ENCODE measurements around the gene PSMD12. TPM values are rescaled to one million over a fixed set of nuclear protein-coding genes. Genes with fewer than 3 reads are reported as not detected.
A peak's percentile ranks its signal among the peaks of the same experiment; 100 is the strongest.

The PSMD12 gene
- total and polyA plus RNA-seq, 11 donors, result 18.2 to 57.5 (median 46.5) TPM

DNA sequence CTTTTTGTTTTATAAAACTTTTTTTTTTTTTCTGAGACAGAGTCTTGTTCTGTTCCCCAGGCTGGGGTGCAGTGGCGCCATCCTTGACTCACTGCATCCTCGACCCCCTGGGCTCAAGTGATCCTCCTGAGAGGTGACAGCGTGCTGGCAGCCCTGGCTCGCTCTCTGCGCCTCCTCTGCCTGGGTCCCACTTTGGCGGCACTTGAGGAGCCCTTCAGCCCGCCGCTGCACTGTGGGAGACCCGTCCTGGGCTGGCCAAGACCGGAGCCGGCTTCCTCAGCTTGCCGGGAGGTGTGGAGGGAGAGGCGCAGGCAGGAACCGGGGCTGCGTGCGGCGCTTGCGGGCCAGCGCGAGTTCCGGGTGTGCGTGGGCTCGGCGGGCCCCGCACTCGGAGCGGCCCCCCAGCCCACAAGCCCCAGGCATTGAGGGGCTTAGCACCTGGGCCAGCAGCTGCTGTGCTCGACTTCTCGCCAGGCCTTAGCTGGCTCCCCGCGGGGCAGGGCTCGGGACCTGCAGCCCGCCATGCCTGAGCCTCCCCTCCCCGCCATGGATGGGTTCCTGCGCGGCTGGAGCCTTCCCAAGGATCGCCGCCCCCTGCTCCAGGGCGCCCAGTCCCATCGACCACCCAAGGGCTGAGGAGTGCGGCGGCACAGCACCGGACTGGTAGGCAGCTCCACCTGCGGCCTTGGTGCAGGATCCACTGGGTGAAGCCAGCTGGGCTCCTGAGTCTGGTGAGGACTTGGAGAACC, 71.8 kb downstream of the PSMD12 start:
- TF ChIP-seq POLR2A (IDR thresholded peaks at IDR 0.05), result no peak
- TF ChIP-seq, protein P1, sequence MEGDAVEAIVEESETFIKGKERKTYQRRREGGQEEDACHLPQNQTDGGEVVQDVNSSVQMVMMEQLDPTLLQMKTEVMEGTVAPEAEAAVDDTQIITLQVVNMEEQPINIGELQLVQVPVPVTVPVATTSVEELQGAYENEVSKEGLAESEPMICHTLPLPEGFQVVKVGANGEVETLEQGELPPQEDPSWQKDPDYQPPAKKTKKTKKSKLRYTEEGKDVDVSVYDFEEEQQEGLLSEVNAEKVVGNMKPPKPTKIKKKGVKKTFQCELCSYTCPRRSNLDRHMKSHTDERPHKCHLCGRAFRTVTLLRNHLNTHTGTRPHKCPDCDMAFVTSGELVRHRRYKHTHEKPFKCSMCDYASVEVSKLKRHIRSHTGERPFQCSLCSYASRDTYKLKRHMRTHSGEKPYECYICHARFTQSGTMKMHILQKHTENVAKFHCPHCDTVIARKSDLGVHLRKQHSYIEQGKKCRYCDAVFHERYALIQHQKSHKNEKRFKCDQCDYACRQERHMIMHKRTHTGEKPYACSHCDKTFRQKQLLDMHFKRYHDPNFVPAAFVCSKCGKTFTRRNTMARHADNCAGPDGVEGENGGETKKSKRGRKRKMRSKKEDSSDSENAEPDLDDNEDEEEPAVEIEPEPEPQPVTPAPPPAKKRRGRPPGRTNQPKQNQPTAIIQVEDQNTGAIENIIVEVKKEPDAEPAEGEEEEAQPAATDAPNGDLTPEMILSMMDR (IDR thresholded peaks at IDR 0.05), result no peak
- Histone ChIP-seq H3K9me3 (no peaks in the 10 kb centered on the region), H3K27me3 (no peaks in the 10 kb centered on the region), H3K4me3 (no peak overlapping the region), H3K36me3 (no peaks in the 10 kb centered on the region), H3K27ac (no peak overlapping the region), H3K4me1 (peaks cover 0 to 25% (median 14%) of the 10 kb centered on the region in 12 donors)
- DNase-seq (no peak), ATAC-seq (no peak)
- WGBS, 4 donors, result 92 to 96% (median 94%) methylated on average over 35 to 44 of the region's 44 CpGs
- intact Hi-C loops (cut with DNase I), result loop anchor here in 7 of 10 donors (5.0 to 10.0 kb wide), 5 partner anchors 50 to 580 kb away; partner anchors contain the start of gene HELZ (in 1 of the 7)

DNA sequence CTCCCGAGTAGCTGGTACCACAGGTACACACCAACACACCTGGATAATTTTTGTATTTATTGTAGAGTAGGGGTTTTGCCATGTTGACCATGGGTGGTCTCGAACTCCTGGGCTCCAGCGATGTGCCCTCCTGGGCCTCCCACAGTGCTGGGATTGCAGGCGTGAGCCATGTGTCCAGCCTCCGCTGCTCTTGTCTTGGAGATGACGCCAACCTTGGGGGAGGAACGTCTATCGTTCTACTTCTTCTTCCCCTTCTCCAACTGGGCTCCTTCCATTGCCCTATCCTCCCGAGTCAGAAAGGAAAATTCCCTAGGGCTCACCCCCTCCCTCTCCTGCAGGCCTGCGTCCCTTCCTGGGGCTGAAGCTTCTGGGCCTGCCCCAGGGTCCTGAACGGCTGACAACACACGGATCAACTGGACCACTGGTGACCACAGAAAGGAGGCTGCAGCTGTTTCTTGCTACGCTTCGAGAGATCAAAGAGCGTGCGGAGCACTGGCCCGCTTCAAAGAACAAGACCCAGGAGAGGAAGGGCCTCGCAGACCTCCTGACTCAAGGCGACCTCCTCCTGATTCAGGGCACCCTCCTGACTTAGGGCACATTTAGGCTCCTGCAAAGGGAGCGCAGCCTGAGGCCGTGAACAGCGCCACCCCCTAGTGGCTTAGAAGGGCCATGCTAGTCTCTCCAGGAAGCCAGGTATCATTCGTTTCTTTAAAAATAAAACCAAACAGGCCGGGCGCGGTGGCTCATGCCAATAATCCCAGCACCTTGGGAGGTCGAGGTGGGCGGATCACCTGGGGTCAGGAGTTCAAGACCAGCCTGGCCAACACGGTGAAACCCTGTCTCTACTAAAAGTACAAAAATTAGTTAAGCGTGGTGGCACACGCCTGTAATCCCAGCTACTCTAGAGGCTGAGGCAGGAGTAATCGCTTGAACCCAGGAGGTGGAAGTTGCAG, 72.8 kb downstream of the PSMD12 start:
- 47 to 64% (median 56%) methylated on average over 25 to 32 of the region's 32 CpGs for WGBS, 4 donors
- peak; percentile 45 to 79 (median 74) for ATAC-seq
- no peak for TF ChIP-seq POLR2A (IDR thresholded peaks at IDR 0.05)
- TF ChIP-seq, protein P1 (IDR thresholded peaks at IDR 0.05), result peak; percentile 65 to 89 (median 82)
- Histone ChIP-seq H3K27me3 (no peaks in the 10 kb centered on the region), H3K27ac (peak overlapping the region in 1 of 12 donors; percentile 24), H3K36me3 (no peaks in the 10 kb centered on the region), H3K4me1 (peaks cover 0 to 28% (median 19%) of the 10 kb centered on the region in 12 donors), H3K9me3 (no peaks in the 10 kb centered on the region), H3K4me3 (peak overlapping the region in 3 of 12 donors; percentile 2 to 38 (median 20))
- intact Hi-C loops (cut with DNase I), result loop anchor here in 9 of 10 donors (1.0 to 10.0 kb wide), 7 partner anchors 49 to 579 kb away; partner anchors contain the start of gene HELZ (in 1 of the 9)
- peak; percentile 58 to 84 (median 63) for DNase-seq

DNA sequence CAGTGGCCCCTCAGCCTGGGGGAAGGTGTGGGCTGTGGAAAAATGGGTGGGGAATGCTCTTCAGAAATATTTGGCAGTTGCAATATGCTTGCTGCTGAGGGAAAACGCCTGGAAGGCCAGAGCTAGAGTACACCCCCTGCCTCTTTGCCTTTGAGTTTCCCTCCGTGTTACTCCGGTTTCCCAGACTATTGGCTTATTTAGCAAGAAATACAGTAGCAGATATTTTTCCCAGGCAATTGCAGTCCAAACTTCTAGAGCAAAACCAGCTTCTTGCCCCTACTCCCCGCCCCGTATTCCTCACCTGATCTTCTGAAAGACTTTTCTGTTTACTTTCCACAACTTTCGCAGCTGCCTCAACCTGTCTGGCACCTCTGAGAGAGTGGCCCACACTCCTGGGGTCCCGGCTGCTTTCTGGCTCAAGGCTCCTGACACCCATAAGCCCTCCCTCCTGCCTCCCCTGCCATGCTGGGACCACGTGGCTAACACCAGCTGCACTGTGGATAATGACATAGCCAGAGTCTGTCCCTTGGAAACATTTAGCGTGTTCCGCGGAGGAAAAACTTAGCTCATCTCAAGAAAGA, 75.6 kb downstream of the PSMD12 start:
- no peak overlapping the region for H3K4me3 ChIP-seq
- H3K36me3 ChIP-seq, result no peaks in the 10 kb centered on the region
- no peak for TF ChIP-seq POLR2A (IDR thresholded peaks at IDR 0.05)
- TF ChIP-seq, protein P1 (IDR thresholded peaks at IDR 0.05), result no peak
- H3K27me3 ChIP-seq, result no peaks in the 10 kb centered on the region
- peak in 2 of 4 donors; percentile 28 to 35 for ATAC-seq
- WGBS, 4 donors, result 66 to 73% (median 70%) methylated on average over 11 of the region's 11 CpGs
- intact Hi-C loops (cut with DNase I), result loop anchor here in 7 of 10 donors (5.0 to 10.0 kb wide), 5 partner anchors 46 to 576 kb away; partner anchors contain the start of gene HELZ (in 1 of the 7)
- H3K4me1 ChIP-seq, result peaks cover 0 to 28% (median 19%) of the 10 kb centered on the region in 12 donors
- H3K9me3 ChIP-seq, result peaks cover 0 to 6% (median 0%) of the 10 kb centered on the region in 12 donors
- H3K27ac ChIP-seq, result peak overlapping the region in 3 of 12 donors; percentile 2 to 65 (median 31)
- DNase-seq, result peak in 1 of 5 donors; percentile 38

Data from heart left ventricle (tissue), 16 donors.